Measurements from ENCODE around the gene FBXO24. TPM values are rescaled to one million over a fixed set of nuclear protein-coding genes. Genes with fewer than 3 reads are reported as not detected.

The FBXO24 gene
- total and polyA plus RNA-seq, 9 donors = 0.33 to 2.2 (median 0.63) TPM

DNA sequence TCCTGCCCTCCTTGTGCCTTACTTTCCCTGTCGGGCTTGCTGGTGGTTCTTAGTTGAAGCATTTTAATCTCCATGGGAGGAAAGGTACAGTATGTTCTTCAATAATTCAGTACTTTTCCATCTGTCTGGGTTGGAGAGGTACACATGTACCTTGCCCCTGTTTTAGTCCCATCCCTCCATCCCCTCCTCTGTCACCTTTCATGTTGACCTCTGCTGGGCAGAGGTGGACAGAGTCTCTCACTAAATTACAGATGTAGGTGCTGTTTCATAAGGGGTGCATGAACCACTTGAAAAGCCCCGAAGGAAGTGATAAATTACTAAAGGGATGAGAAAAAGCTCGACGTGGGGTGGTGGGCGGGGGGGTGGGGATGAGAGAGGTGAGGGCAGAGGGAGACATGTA is 41.7 kb upstream of the FBXO24 start:
- TF ChIP-seq EP300 (IDR thresholded peaks at IDR 0.05) (no peak), POLR2A (IDR thresholded peaks at IDR 0.05) (no peak)
- TF ChIP-seq, protein P1, sequence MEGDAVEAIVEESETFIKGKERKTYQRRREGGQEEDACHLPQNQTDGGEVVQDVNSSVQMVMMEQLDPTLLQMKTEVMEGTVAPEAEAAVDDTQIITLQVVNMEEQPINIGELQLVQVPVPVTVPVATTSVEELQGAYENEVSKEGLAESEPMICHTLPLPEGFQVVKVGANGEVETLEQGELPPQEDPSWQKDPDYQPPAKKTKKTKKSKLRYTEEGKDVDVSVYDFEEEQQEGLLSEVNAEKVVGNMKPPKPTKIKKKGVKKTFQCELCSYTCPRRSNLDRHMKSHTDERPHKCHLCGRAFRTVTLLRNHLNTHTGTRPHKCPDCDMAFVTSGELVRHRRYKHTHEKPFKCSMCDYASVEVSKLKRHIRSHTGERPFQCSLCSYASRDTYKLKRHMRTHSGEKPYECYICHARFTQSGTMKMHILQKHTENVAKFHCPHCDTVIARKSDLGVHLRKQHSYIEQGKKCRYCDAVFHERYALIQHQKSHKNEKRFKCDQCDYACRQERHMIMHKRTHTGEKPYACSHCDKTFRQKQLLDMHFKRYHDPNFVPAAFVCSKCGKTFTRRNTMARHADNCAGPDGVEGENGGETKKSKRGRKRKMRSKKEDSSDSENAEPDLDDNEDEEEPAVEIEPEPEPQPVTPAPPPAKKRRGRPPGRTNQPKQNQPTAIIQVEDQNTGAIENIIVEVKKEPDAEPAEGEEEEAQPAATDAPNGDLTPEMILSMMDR (IDR thresholded peaks at IDR 0.05) = no peak
- Histone ChIP-seq H3K4me3 (no peak overlapping the region), H3K9me3 (no peaks in the 10 kb centered on the region), H3K36me3 (no peaks in the 10 kb centered on the region), H3K27me3 (no peaks in the 10 kb centered on the region), H3K27ac (peak overlapping the region; percentile 82 to 86), H3K4me1 (ENCODE audit: insufficient read depth) (peaks cover 52% of the 10 kb centered on the region)
- WGBS, 3 donors = 29 to 34% (median 32%) methylated on average over 5 of the region's 5 CpGs
- no peak for DNase-seq
- intact Hi-C loops (cut with DNase I) = no loop called here

DNA sequence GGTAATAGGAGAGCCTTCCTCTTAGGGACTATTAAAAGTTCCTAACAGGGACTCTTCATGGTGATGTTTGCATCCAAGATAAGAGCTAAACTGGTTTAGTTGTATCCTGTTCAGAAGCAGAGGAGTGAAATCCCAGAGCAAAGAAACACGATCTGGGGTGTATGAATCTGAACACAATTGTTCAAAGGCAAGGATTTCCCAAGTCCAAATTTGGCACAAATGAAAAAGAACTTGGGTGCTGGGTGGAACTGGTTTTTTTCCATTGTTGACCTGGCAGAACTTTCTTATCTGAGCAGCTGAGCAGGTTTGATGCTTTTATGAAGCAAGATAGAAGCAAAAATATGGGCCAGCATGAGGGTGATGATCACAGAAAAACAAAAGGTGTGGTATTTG is 41.2 kb upstream of the FBXO24 start:
- DNase-seq = no peak
- intact Hi-C loops (cut with DNase I) = loop anchor here in 1 of 4 donors (5.0 kb wide), 1 partner anchor 63 kb away; the partner anchor contains the start of gene NYAP1
- no peaks in the 10 kb centered on the region for H3K36me3 ChIP-seq
- 5 to 15% (median 5%) methylated on average over 1 of the region's 1 CpG for WGBS, 3 donors
- no peak overlapping the region for H3K4me3 ChIP-seq
- H3K27ac ChIP-seq = peak overlapping the region; percentile 82 to 86
- TF ChIP-seq EP300 (IDR thresholded peaks at IDR 0.05) (no peak), POLR2A (IDR thresholded peaks at IDR 0.05) (no peak)
- TF ChIP-seq, protein P1 (IDR thresholded peaks at IDR 0.05) = no peak
- no peaks in the 10 kb centered on the region for H3K27me3 ChIP-seq
- no peaks in the 10 kb centered on the region for H3K9me3 ChIP-seq
- peaks cover 52% of the 10 kb centered on the region for H3K4me1 ChIP-seq (ENCODE audit: insufficient read depth)

DNA sequence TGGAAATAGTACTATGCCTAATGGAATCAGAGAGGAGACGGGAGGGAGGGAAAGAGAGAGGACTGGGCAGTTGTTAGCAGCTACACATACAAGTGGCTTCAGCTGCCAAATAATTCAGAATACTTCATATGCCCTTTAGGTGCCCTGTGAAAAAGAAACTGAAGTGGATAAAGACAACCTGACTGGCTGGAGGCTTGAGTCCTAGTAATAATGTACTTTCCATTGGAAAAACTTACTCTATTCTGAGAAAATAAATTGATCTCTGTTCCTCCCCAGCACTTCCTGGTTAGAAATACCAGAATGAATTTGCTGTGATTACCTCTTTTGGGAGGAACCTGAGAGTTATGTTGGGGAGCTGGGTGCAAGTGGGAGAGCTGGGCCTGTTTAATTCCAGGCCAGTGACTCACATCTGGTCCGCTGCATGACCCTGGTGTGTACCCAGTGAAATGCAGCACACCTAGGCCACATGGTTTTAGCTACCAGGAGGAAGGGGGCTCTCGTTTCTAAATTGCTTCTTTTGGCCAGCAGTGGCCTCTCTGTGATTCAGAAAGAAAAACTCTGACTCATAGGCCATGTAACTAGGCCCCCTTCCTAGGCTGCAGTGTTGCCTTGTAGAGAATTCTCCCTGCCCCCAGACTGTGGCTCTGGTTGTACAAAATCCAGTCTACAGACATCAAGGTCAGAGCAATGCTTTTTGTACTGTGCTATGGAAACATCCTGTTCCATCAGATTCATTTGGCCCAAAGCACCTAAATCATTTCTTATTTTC is 40.6 kb upstream of the FBXO24 start:
- H3K27me3 ChIP-seq = no peaks in the 10 kb centered on the region
- H3K36me3 ChIP-seq = no peaks in the 10 kb centered on the region
- peak overlapping the region; percentile 82 to 86 for H3K27ac ChIP-seq
- TF ChIP-seq, protein P1 (IDR thresholded peaks at IDR 0.05) = peak in 1 of 3 donors; percentile 23
- TF ChIP-seq EP300 (IDR thresholded peaks at IDR 0.05) = no peak
- no peak overlapping the region for H3K4me3 ChIP-seq
- H3K4me1 ChIP-seq (ENCODE audit: insufficient read depth) = peaks cover 50% of the 10 kb centered on the region
- DNase-seq = peak; percentile 69 to 87 (median 74)
- 6 to 10% (median 8%) methylated on average over 3 of the region's 3 CpGs for WGBS, 3 donors
- intact Hi-C loops (cut with DNase I) = loop anchor here in 1 of 4 donors (5.0 kb wide), 1 partner anchor 63 kb away; the partner anchor contains the start of gene NYAP1
- H3K9me3 ChIP-seq = no peaks in the 10 kb centered on the region

DNA sequence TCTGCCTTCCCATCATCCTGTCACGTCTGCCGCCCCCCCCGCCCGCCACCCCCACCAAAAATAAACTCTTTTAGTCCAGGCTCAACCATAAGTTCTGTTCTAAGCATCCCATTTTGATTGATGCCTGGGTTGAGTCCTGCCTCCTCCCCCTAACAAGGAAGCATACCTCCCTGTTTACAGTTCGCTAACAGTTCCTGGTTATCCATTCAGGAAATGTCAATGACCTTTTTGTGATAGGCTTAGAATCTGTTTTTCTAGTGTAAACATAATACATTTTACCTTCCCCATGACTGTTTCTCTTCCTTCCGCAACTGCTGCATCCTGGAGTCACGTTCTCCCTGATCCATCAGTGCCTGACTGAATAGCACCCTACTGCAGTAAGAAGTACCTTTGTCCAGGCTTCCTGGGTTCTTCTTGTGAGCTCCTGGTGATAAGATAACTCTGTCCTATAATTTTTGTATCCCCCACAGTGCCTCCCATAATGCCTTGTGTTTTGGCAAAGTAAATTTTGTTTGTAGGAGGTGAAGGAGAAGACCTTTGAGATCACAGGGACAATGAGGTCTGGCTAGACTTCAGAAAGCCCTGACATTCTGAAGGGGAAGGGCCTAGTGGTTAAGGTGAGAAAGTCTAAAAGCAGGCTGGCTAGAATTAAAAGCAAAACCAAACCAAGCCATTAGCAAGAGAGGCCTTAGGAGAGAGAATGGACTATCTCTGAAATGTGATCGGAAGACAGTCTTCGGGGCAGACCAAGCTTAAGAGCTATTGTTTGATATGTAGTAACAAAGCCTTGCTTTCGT is 39.8 kb upstream of the FBXO24 start:
- peak overlapping the region; percentile 82 to 86 for H3K27ac ChIP-seq
- H3K9me3 ChIP-seq = no peaks in the 10 kb centered on the region
- peak in 1 of 5 donors; percentile 41 for DNase-seq
- H3K27me3 ChIP-seq = no peaks in the 10 kb centered on the region
- TF ChIP-seq, protein P1 (IDR thresholded peaks at IDR 0.05) = no peak
- TF ChIP-seq POLR2A (IDR thresholded peaks at IDR 0.05) (no peak), EP300 (IDR thresholded peaks at IDR 0.05) (no peak)
- intact Hi-C loops (cut with DNase I) = loop anchor here in 1 of 4 donors (5.0 kb wide), 1 partner anchor 64 kb away; the partner anchor contains the start of gene NYAP1
- WGBS, 3 donors = 10 to 12% (median 12%) methylated on average over 10 of the region's 10 CpGs
- H3K4me3 ChIP-seq = peak overlapping the region; percentile 6
- no peaks in the 10 kb centered on the region for H3K36me3 ChIP-seq
- H3K4me1 ChIP-seq (ENCODE audit: insufficient read depth) = peaks cover 49% of the 10 kb centered on the region
